ENCODE results near the gene DBET. TPM values are rescaled to one million over a fixed set of nuclear protein-coding genes. Genes with fewer than 3 reads are reported as not detected.
"Not testable (repeated sequence)": the region's sequence is repeated elsewhere in the genome, so short reads cannot be mapped to it uniquely, and the experiment has no call there.

Gene DBET
- total RNA-seq: not detected

GRCh38 chr4:190064342-190064741 lies at the start of gene DBET:
Gene DBET (plus strand): TSS chr4:190064502.
- ATAC-seq, H3K4me1 ChIP-seq, H3K36me3 ChIP-seq, H3K9me3 ChIP-seq, H3K27me3 ChIP-seq, H3K27ac ChIP-seq, H3K4me3 ChIP-seq: not testable (repeated sequence)
- WGBS, 2 donors (ENCODE audit: low coverage in 1 of 2): 31 to 41% methylated on average over 2 of the region's 2 CpGs

- Histone ChIP-seq H3K27me3 (peaks cover 92% of the 10 kb centered on the region), H3K27ac (no peak overlapping the region), H3K4me1 (peaks cover 0 to 42% (median 6%) of the 10 kb centered on the region in 3 donors), H3K36me3 (no peaks in the 10 kb centered on the region), H3K9me3 (no peaks in the 10 kb centered on the region), H3K4me3 (peak overlapping the region in 1 of 2 donors; percentile 32)
- no peak for TF ChIP-seq POLR2AphosphoS5 (IDR thresholded peaks at IDR 0.05)
- 2 to 3% methylated on average over 13 to 14 of the region's 76 CpGs for WGBS, 2 donors (ENCODE audit: low coverage in 1 of 2)
- no peak for ATAC-seq
These were observed 49.3 kb upstream of the DBET start for GRCh38 chr4:190014771-190015537.

- H3K36me3 ChIP-seq: no peaks in the 10 kb centered on the region
- WGBS, 2 donors (ENCODE audit: low coverage in 1 of 2): 0 to 10% methylated on average over 1 to 15 of the region's 43 CpGs
- no peak for ATAC-seq
- H3K9me3 ChIP-seq: no peaks in the 10 kb centered on the region
- H3K4me3 ChIP-seq: no peak overlapping the region
- no peak overlapping the region for H3K27ac ChIP-seq
- TF ChIP-seq EP300 (IDR thresholded peaks at IDR 0.05) (no peak), CTCF (IDR thresholded peaks at IDR 0.05) (no peak), POLR2AphosphoS5 (IDR thresholded peaks at IDR 0.05) (no peak), POLR2A (IDR thresholded peaks at IDR 0.05) (no peak)
- H3K4me1 ChIP-seq: peaks cover 0 to 50% (median 7%) of the 10 kb centered on the region in 3 donors
- H3K27me3 ChIP-seq: peaks cover 94% of the 10 kb centered on the region
These were observed 48.5 kb upstream of the DBET start for GRCh38 chr4:190015538-190016368.

GRCh38 chr4:190016369-190017289 lies 47.7 kb upstream of the DBET start:
- 16% methylated on average over 13 of the region's 43 CpGs; no CpG with 5 or more reads in 1 of the 2 donors for WGBS, 2 donors (ENCODE audit: low coverage in 1 of 2)
- H3K36me3 ChIP-seq: no peaks in the 10 kb centered on the region
- no peak overlapping the region for H3K27ac ChIP-seq
- H3K4me3 ChIP-seq: no peak overlapping the region
- TF ChIP-seq POLR2AphosphoS5 (IDR thresholded peaks at IDR 0.05) (no peak), POLR2A (IDR thresholded peaks at IDR 0.05) (no peak), CTCF (IDR thresholded peaks at IDR 0.05) (no peak), EP300 (IDR thresholded peaks at IDR 0.05) (no peak)
- peaks cover 99% of the 10 kb centered on the region for H3K27me3 ChIP-seq
- peaks cover 0 to 58% (median 15%) of the 10 kb centered on the region in 3 donors for H3K4me1 ChIP-seq
- no peak for ATAC-seq
- H3K9me3 ChIP-seq: no peaks in the 10 kb centered on the region

- peaks cover 0 to 60% (median 15%) of the 10 kb centered on the region in 3 donors for H3K4me1 ChIP-seq
- WGBS, 2 donors (ENCODE audit: low coverage in 1 of 2): 2 to 9% methylated on average over 11 to 14 of the region's 62 CpGs
These were observed 46.7 kb upstream of the DBET start for GRCh38 chr4:190017357-190018200.

More at GRCh38 chr4:190017357-190018200, 46.7 kb upstream of the DBET start:
- Histone ChIP-seq H3K9me3 (no peaks in the 10 kb centered on the region), H3K4me3 (no peak overlapping the region), H3K27ac (no peak overlapping the region), H3K36me3 (no peaks in the 10 kb centered on the region), H3K27me3 (peaks cover 92% of the 10 kb centered on the region)
- ATAC-seq: no peak
- TF ChIP-seq POLR2AphosphoS5 (IDR thresholded peaks at IDR 0.05): no peak
- no peak for TF ChIP-seq EP300 (IDR thresholded peaks at IDR 0.05)
- TF ChIP-seq CTCF (IDR thresholded peaks at IDR 0.05): no peak
- no peak for TF ChIP-seq POLR2A (IDR thresholded peaks at IDR 0.05)

Data from gastroesophageal sphincter (tissue), 4 donors.